WTC11 (cell line): ENCODE measurements around the gene TCHH. TPM values are rescaled to one million over a fixed set of nuclear protein-coding genes. Genes with fewer than 3 reads are reported as not detected.

Experiments used
- ATAC-seq: fragments of 200-7000 bp; cut with Tn5 transposase; 2 replicates; pipeline ENCODE4 v1.10.0; 2021; ENCODE audit warnings: mild to moderate bottlenecking, moderate library complexity
- CTCF ChIA-PET: fragments of 300-600 bp; sonication (Branson Sonifier 250); formaldehyde crosslinking; loops from one replicate; lab custom pipeline; 2021; ENCODE audit warnings: antibody characterized with exemption; lab: Charles Lee
- POLR2A ChIA-PET: fragments of 350-600 bp; sonication (Branson Sonifier 250); formaldehyde crosslinking; loops from one replicate; lab custom pipeline; 2021; ENCODE audit warnings: antibody characterized with exemption; lab: Charles Lee
- DNase-seq: peaks from one replicate; pipeline ENCODE4 v3.0.0; 2021; ENCODE audit warnings: low spot score
- H3K27ac Mint-ChIP-seq: 2 replicates; pipeline ENCODE4 v1.8.0; 2021; ENCODE audit warnings: mixed read lengths
- H3K27me3 Mint-ChIP-seq: 2 replicates; pipeline ENCODE4 v1.8.0; 2021; ENCODE audit warnings: low read depth, mild to moderate bottlenecking, moderate library complexity, mixed read lengths
- H3K36me3 Mint-ChIP-seq: 2 replicates; pipeline ENCODE4 v1.8.0; 2021; ENCODE audit warnings: mixed read lengths
- H3K4me1 Mint-ChIP-seq: 2 replicates; pipeline ENCODE4 v1.8.0; 2022; ENCODE audit warnings: mixed read lengths
- H3K4me3 Mint-ChIP-seq: 2 replicates; pipeline ENCODE4 v1.8.0; 2021; ENCODE audit warnings: mild to moderate bottlenecking, moderate library complexity, mixed read lengths
- H3K9me3 Mint-ChIP-seq: 2 replicates; pipeline ENCODE4 v1.8.0; 2021; ENCODE audit warnings: mixed read lengths
- HMGA2 ChIP-seq: fragments of 250-450 bp; sonication (Bioruptor Pico); IDR thresholded peaks from 2 replicates; pipeline ENCODE4 v1.4.0; 2021; ENCODE audit warnings: mild to moderate bottlenecking, moderate library complexity
- RELA ChIP-seq: sonication (generic); formaldehyde crosslinking; IDR thresholded peaks from 2 replicates; pipeline ENCODE4 v1.8.1; 2022; ENCODE audit warnings: missing genetic modification reagents, mild to moderate bottlenecking, borderline replicate concordance
- ZNF396 ChIP-seq: fragments of 250-450 bp; sonication (Bioruptor Pico); IDR thresholded peaks from 2 replicates; pipeline ENCODE4 v1.8.0; 2021; ENCODE audit warnings: mild to moderate bottlenecking, moderate library complexity, borderline replicate concordance
- total RNA-seq: library from RNA; stranded (reverse); gene quantifications from 3 replicates; pipeline ENCODE4 v1.2.3, GENCODE V29; 2021
- TF ChIP-seq, protein P1 (sequence below): sonication (generic); formaldehyde crosslinking; IDR thresholded peaks from 2 replicates; pipeline ENCODE4 v1.8.0; 2023; ENCODE audit warnings: missing genetic modification reagents
- TF ChIP-seq, protein P2 (sequence below): sonication (generic); formaldehyde crosslinking; IDR thresholded peaks from 2 replicates; pipeline ENCODE4 v1.8.0; 2023; ENCODE audit warnings: missing genetic modification reagents, mild to moderate bottlenecking, borderline replicate concordance

The TCHH gene
- total RNA-seq, 1 experiment from 2014 or later = 0.04 TPM

DNA sequence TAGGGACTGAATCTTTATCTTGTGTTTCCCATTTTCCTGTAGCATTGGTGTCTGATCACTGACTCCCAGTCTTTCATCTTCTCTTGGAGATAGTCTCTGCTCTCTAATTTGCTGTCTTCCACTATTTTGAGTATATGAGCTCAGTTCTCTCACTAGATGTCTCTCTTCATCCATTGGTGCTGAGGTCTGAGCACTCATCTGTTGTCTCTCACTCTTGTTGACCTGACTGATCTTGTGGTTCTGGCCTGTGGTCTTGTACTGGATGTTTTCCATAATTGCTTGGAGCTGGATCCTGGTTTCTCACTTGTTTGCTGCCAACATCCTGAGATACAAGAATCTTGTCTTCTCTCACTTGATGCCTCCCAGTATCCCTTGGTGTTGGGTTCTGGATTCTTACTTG is 53.3 kb downstream of the TCHH start:
- DNase-seq (no peak), ATAC-seq (no peak)
- H3K4me3 Mint-ChIP-seq = no peak overlapping the region
- peaks cover 15% of the 10 kb centered on the region for H3K27me3 Mint-ChIP-seq
- H3K4me1 Mint-ChIP-seq = no peaks in the 10 kb centered on the region; the same call in 1 of the 2 replicates
- CTCF ChIA-PET = no interaction called here
- TF ChIP-seq HMGA2 (CRISPR knock-in tag) = no peak
- TF ChIP-seq, protein P1, sequence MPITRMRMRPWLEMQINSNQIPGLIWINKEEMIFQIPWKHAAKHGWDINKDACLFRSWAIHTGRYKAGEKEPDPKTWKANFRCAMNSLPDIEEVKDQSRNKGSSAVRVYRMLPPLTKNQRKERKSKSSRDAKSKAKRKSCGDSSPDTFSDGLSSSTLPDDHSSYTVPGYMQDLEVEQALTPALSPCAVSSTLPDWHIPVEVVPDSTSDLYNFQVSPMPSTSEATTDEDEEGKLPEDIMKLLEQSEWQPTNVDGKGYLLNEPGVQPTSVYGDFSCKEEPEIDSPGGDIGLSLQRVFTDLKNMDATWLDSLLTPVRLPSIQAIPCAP (CRISPR knock-in tag) = no peak
- TF ChIP-seq, protein P2, sequence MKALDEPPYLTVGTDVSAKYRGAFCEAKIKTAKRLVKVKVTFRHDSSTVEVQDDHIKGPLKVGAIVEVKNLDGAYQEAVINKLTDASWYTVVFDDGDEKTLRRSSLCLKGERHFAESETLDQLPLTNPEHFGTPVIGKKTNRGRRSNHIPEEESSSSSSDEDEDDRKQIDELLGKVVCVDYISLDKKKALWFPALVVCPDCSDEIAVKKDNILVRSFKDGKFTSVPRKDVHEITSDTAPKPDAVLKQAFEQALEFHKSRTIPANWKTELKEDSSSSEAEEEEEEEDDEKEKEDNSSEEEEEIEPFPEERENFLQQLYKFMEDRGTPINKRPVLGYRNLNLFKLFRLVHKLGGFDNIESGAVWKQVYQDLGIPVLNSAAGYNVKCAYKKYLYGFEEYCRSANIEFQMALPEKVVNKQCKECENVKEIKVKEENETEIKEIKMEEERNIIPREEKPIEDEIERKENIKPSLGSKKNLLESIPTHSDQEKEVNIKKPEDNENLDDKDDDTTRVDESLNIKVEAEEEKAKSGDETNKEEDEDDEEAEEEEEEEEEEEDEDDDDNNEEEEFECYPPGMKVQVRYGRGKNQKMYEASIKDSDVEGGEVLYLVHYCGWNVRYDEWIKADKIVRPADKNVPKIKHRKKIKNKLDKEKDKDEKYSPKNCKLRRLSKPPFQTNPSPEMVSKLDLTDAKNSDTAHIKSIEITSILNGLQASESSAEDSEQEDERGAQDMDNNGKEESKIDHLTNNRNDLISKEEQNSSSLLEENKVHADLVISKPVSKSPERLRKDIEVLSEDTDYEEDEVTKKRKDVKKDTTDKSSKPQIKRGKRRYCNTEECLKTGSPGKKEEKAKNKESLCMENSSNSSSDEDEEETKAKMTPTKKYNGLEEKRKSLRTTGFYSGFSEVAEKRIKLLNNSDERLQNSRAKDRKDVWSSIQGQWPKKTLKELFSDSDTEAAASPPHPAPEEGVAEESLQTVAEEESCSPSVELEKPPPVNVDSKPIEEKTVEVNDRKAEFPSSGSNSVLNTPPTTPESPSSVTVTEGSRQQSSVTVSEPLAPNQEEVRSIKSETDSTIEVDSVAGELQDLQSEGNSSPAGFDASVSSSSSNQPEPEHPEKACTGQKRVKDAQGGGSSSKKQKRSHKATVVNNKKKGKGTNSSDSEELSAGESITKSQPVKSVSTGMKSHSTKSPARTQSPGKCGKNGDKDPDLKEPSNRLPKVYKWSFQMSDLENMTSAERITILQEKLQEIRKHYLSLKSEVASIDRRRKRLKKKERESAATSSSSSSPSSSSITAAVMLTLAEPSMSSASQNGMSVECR = no peak
- TF ChIP-seq ZNF396 (CRISPR knock-in tag) = no peak
- no peak for TF ChIP-seq RELA (CRISPR knock-in tag)
- TF ChIP-seq, all 79 proteins: peak for 0
- Mint-ChIP-seq H3K36me3 (peaks cover 3% of the 10 kb centered on the region), H3K9me3 (peaks cover 27% of the 10 kb centered on the region), H3K27ac (no peak overlapping the region)
- POLR2A ChIA-PET = no interaction called here

Other genes starting within 250 kb of the TCHH start
- gene THEM4, start 205.9 kb downstream of the TCHH start, total RNA-seq = 8.0 to 10.9 TPM (median 8.8 TPM) in 3 replicates
- 150 to 161 TPM (median 159 TPM) in 3 replicates for gene S100A10, start 121.6 kb downstream of the TCHH start, total RNA-seq
- 126 to 181 TPM (median 163 TPM) in 3 replicates for gene S100A11, start 78.4 kb downstream of the TCHH start, total RNA-seq
- not detected in 3 replicates for gene TCHHL1, start 26.4 kb downstream of the TCHH start, total RNA-seq
- not detected in 3 replicates for gene RPTN, start 43.8 kb upstream of the TCHH start, total RNA-seq
- not detected in 3 replicates for gene HRNR, start 108.7 kb upstream of the TCHH start, total RNA-seq
- not detected in 3 replicates for gene FLG, start 209.8 kb upstream of the TCHH start, total RNA-seq
- gene FLG2, start 244.6 kb upstream of the TCHH start, total RNA-seq = not detected in 3 replicates